ENCODE results near the gene TMPRSS9. TPM values are rescaled to one million over a fixed set of nuclear protein-coding genes. Genes with fewer than 3 reads are reported as not detected.

Gene TMPRSS9
- total RNA-seq, 4 donors from 2014 or later, result not detected

DNA sequence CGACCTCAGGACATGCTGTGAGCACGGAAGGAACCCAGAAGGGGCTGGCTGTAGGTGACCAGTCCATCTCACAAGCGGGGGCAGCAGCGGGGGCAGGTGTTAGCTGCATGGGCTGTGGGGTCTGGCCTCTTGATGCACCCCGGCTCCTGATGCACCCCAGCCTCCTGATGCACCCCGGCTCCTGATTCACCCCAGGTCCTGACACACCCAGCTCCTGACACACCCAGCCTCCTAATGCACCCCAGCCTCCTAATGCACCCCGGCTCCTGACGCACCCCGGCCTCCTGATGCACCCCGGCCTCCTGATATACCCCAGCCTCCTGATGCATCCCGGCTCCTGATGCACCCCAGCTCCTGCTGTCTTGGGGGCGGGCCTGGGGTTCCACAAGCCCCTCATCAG is 39.1 kb upstream of the TMPRSS9 start:
- DNase-seq (ENCODE audit: low spot score in 2 of 2), result no peak
- TF ChIP-seq EP300 (IDR thresholded peaks at IDR 0.05) (no peak), POLR2A (IDR thresholded peaks at IDR 0.05) (no peak), POLR2AphosphoS5 (IDR thresholded peaks at IDR 0.05) (no peak)
- TF ChIP-seq, protein P1, sequence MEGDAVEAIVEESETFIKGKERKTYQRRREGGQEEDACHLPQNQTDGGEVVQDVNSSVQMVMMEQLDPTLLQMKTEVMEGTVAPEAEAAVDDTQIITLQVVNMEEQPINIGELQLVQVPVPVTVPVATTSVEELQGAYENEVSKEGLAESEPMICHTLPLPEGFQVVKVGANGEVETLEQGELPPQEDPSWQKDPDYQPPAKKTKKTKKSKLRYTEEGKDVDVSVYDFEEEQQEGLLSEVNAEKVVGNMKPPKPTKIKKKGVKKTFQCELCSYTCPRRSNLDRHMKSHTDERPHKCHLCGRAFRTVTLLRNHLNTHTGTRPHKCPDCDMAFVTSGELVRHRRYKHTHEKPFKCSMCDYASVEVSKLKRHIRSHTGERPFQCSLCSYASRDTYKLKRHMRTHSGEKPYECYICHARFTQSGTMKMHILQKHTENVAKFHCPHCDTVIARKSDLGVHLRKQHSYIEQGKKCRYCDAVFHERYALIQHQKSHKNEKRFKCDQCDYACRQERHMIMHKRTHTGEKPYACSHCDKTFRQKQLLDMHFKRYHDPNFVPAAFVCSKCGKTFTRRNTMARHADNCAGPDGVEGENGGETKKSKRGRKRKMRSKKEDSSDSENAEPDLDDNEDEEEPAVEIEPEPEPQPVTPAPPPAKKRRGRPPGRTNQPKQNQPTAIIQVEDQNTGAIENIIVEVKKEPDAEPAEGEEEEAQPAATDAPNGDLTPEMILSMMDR (IDR thresholded peaks at IDR 0.05), result no peak

DNA sequence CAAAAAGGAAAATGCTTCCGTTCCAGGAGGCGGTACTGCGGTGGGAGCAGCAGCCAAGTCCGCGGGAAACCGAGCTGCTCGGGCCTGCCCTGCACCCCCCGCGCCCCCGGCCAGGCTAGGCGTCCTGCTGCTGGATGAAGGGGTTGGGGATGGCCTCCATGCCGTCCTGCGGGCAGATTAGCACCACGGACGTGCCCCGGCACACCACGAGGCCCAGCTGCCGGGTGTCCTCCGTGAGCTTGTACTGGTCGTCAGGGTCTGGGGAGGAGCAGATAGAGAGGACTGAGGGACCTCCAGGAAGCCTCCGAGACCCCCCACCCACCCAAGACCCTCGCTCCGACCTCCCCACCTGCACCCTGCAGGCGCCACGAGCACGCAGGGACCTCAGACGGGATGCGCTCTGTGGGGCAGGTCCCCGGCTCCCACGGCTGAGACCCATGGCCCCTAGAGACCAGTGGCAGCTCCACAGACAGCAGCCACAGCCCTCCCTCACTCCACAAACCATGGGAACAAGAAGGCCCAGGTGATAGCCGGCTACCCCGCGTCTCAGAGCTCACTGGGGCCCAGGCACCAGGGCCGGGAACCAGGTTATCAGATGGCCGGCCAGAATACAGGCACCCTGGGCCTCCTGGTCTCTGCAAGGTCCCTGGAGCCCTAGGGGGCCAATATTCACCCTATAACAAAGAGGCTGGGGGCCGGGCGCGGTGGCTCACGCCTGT is 38.3 kb upstream of the TMPRSS9 start:
- DNase-seq (ENCODE audit: low spot score in 2 of 2), result no peak
- Histone ChIP-seq H3K9me3 (no peaks in the 10 kb centered on the region), H3K36me3 (peaks cover 48% of the 10 kb centered on the region), H3K4me1 (peaks cover 9% of the 10 kb centered on the region), H3K4me3 (no peak overlapping the region), H3K27ac (no peak overlapping the region), H3K27me3 (no peaks in the 10 kb centered on the region)
- TF ChIP-seq POLR2A (IDR thresholded peaks at IDR 0.05) (no peak), POLR2AphosphoS5 (IDR thresholded peaks at IDR 0.05) (no peak), EP300 (IDR thresholded peaks at IDR 0.05) (no peak)
- TF ChIP-seq, protein P1 (IDR thresholded peaks at IDR 0.05), result no peak
- 88% methylated on average over 17 of the region's 39 CpGs for WGBS

More for the DNA sequence above, 39.1 kb upstream of the TMPRSS9 start:
- H3K4me1 ChIP-seq, result peaks cover 3% of the 10 kb centered on the region
- H3K36me3 ChIP-seq, result peaks cover 47% of the 10 kb centered on the region
- H3K4me3 ChIP-seq, result no peak overlapping the region
- 90% methylated on average over 5 of the region's 12 CpGs for WGBS
- no peaks in the 10 kb centered on the region for H3K9me3 ChIP-seq
- no peaks in the 10 kb centered on the region for H3K27me3 ChIP-seq
- H3K27ac ChIP-seq, result no peak overlapping the region

DNA sequence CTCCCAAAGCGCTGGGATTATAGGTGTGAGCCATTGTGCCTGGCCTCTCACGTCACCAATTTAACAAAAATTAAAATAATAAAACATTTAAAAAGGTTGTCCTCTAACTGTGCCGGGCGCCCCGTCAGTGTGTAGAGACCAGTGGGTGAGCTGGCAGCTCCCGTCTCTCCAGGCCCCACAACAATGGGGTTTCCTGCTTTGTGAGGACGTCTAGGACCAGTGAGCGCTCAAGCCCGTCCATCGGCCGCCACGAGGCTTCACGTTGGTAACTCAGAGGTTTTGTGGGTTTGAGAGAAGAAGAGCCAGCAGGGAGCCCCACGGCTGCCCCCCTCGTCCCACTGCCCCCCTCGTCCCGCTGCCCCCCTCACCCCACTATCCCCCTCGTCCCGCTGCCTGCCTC is 36.4 kb upstream of the TMPRSS9 start:
- no peak for DNase-seq (ENCODE audit: low spot score in 2 of 2)
- H3K36me3 ChIP-seq, result peaks cover 48% of the 10 kb centered on the region
- WGBS, result 92% methylated on average over 19 of the region's 19 CpGs
- no peaks in the 10 kb centered on the region for H3K27me3 ChIP-seq
- H3K4me1 ChIP-seq, result peaks cover 22% of the 10 kb centered on the region
- no peak overlapping the region for H3K4me3 ChIP-seq
- no peaks in the 10 kb centered on the region for H3K9me3 ChIP-seq
- TF ChIP-seq EP300 (IDR thresholded peaks at IDR 0.05) (no peak), POLR2A (IDR thresholded peaks at IDR 0.05) (no peak), POLR2AphosphoS5 (IDR thresholded peaks at IDR 0.05) (no peak)
- TF ChIP-seq, protein P1 (IDR thresholded peaks at IDR 0.05), result no peak
- no peak overlapping the region for H3K27ac ChIP-seq

DNA sequence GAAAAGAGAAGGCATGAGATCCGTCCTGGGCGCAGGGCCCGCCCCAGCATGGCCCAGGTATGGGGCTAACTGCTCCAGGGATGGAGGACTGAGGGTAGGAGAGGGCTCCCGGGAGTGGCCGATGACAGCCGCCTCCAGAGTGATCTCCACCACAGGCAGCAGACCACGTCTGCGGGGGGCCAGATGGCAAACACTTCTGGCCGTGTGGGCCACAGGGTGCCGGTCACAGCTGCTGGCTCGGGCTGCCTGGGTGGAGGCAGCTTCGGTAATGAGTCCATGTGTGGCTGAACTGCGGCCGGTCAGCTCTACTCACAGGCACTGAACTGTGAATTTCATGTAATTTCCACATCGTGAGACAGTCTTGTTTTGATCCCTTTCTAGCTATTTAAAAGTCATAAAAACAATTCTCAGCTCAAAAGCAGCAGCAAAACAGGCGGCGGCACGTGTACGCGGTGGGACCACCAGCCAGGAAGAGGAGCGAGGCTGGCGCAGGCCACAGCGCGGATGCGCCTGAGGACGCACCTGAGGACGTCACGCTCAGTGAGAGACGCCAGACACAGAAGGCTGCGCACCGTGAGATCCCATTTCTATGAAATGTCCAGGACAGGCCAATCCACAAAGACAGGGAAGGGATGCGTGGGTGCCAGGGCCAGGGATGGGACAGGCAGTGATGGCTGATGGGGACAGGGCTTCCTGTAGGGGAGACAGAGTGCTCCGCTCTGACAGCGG is 35.7 kb upstream of the TMPRSS9 start:
- DNase-seq (ENCODE audit: low spot score in 2 of 2), result no peak
- no peaks in the 10 kb centered on the region for H3K27me3 ChIP-seq
- TF ChIP-seq, protein P1 (IDR thresholded peaks at IDR 0.05), result no peak
- no peak for TF ChIP-seq POLR2A (IDR thresholded peaks at IDR 0.05)
- no peak for TF ChIP-seq EP300 (IDR thresholded peaks at IDR 0.05)
- no peak for TF ChIP-seq POLR2AphosphoS5 (IDR thresholded peaks at IDR 0.05)
- no peak overlapping the region for H3K4me3 ChIP-seq
- 90% methylated on average over 33 of the region's 34 CpGs for WGBS
- H3K9me3 ChIP-seq, result no peaks in the 10 kb centered on the region
- H3K27ac ChIP-seq, result no peak overlapping the region
- peaks cover 28% of the 10 kb centered on the region for H3K4me1 ChIP-seq
- peaks cover 48% of the 10 kb centered on the region for H3K36me3 ChIP-seq
